Measurements from ENCODE around the gene SSPN.
"Not testable (repeated sequence)": the region's sequence is repeated elsewhere in the genome, so short reads cannot be mapped to it uniquely, and the experiment has no call there.

The SSPN gene

DNA sequence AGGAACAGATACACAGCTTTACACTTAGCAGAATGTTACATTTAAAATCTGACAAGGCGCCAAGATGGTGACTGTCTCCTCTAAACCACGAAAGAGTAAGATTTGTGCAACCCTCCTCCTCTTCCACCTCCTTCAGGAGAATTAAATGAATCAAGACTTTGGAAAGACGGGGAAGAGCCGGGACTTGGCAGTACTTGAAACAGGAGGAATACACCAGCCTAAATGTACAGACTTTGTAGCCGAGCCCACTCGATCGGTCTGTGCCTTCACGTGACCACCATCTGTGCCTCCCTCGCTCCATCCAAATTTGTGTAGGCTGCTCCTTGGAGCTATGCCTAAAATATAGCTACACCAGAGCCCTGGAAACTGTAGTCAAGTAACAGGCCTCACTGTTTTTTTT lies 38.3 kb downstream of the SSPN start:
- DNase-seq: peak; percentile 94

DNA sequence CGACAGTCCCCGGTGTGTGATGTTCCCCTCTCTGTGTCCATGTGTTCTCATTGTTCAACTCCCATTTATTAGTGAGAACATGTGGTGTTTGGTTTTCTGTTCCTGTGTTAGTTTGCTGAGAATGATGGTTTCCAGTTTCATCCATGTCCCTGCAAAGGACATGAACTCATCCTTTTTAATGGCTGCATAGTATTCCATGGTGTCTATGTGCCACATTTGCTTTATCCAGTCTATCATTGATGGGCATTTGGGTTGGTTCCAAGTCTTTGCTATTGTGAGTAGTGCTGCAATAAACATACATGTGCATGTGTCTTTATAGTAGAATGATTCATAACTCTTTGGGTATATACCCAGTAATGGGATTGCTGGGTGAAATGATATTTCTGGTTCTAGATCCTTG lies 40.1 kb downstream of the SSPN start:
- not testable (repeated sequence) for DNase-seq

DNA sequence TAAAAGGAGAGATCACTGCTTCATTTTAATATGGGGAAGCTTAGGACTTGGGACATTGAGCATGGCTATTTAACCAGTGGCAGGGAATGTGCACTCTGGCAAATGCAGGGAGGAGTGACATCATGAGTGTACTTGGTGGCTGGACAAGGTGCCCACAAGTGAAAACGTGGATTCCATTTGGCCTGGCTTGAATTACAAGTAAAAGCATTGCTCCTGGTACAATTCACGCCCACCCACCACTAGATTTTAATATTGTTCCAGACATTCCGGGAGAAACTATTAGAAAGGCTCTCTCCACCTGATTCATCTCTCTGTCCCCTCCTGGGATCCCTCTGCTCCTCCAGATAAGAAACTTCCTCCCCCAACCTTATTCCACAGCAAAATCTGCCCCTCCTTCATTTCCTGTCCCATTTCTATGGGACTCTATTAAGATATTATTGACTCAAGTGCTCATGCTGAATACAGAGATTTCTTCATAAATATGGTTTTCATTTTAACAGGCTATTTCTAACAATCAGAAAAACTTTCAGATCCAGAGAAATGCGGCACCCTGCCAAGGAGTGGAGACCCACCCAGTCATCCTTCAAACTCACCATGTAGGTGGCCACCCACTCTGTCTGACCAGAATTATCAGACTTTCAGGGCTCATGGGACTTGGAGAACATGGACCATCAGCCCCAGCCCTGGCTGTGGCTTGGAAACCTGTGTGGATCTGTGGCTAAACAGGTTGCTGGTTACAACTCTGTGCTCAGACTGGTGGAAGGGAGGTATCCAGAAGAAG lies 43.2 kb downstream of the SSPN start:
- DNase-seq: no peak

DNA sequence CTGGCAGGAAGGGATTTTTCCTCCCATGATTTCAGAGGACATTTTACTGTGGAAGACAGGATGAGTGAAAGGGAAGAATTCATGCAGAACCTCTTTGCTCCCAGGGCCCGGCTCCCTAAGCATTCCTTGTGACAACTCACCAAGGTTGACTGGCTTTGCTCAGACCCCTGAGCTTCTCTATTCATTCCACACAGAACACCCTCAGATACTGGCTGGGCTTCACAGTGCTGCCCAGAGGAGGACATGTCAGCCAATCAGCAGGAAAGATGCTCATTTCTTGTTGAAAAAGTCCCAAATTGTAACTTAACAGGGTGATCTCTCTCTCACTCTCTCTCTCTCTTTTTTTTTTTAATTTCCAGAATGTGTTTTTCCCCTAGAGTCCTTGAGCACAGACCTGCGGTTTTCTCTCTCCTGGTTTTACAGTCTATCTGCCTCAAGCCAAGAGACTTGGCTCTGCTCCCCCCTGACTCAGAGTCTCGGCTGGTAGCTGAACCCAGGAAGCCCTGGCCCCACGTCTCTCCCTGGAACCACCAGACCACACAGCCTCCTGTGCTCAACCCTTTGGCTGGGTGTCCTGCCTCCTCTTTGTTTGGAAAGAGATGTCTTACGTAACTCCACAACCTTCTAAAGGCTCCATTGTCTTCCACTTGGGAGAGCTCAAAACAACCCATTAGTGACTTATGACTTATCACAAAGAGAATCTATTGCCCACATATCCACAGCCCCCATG lies 43.9 kb downstream of the SSPN start:
- peak; percentile 24 for DNase-seq

DNA sequence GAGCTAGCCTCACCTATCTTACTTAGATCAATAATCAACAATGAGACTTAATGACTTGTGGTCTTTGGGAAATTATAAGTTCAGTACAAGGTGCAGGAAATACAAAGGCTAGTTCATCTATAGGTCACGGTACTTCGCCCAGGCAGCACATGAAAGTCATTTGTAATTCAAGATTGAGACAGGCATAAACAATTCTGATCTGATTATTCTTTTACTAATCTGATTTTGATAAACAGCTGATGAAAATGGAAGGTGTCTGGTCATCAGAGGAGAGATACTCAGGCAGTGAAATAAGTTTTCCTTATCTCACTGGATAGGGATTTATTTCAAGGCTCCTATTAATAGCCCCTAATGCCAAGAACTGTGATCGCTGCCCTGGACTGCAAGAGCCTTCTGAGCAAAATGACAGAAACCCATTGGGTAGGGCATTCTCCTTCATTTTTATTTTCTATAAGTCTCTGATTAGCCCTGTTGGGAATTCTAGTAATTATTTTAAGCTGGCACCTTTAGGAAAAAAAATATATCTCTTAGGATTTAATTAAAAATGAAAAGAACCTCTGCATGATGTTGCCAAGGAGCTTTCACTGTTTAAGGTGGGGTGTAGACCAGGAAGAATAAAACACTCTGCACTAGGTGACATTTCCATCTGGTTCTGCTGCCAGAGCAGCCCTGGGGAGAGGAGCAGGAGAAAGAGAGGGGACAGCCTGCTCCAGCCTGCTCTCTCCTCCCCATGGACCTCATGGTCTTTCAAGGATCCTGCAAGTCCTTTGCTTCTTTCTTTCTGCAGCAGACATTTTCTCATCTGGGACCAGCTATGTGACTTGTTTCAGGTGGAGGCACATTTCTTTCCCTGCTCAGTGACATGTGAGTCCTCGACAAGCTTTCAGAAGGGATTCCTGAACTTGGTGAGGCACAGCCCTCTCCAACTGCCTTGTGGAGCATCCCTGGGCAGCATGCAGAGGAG lies 44.8 kb downstream of the SSPN start:
- DNase-seq: no peak

DNA sequence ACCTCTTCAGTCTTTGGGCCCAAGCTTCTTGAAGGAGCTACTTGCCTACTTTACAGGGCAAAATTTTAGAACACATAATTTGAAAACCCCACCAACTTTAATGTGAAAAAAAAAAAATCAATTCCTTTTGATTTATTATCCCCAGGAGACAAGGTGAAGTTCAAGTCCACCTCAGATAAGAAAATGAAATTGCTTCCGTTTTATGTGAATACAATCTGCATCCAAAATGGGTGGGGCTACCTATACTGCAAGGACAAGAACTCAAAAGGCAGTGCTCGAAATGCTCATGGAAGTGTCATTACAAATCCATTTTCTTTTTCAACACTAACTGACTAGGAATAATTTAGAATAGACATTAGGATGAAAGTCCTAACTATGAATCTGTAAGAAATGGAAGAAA lies 45.7 kb downstream of the SSPN start:
- DNase-seq: no peak

DNA sequence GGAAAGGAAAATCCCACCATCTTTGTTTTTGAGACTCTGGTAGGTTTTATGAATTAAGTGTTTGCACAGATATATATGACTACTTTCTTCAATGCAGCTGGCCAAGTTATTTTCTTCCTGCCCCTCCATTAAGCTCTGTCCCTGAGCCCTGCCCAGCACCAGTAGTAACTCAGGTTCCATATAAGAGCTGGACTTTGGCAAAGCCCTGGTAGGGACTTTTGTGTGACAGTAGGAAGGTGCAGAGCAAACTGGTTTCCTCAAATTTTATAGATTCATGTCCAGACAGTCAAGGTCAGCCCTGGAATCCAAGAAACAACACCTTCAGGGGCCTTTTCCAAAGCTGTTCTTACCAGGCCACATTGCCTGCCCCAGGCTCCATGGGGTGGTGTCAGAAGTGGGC lies 47.3 kb downstream of the SSPN start:
- no peak for DNase-seq

DNA sequence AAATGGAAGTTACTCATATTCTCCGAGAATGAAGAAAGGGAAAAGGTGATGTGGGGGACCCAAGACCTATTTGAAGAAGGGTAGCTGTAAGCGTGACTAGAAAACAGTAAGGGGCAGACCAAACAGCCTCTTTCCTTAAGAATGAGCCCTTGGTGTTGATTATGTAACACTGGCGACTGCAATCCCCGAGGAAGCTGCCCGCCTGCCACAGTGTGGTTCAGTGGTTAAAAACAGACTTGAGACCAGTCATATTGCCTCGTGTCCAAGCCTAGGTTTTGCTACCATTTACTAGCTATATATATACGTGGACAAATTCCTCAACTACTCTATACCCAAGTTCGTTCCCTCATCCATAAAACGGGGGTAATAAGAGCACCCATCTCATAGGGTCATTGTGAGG lies 49.1 kb downstream of the SSPN start:
- no peak for DNase-seq

DNA sequence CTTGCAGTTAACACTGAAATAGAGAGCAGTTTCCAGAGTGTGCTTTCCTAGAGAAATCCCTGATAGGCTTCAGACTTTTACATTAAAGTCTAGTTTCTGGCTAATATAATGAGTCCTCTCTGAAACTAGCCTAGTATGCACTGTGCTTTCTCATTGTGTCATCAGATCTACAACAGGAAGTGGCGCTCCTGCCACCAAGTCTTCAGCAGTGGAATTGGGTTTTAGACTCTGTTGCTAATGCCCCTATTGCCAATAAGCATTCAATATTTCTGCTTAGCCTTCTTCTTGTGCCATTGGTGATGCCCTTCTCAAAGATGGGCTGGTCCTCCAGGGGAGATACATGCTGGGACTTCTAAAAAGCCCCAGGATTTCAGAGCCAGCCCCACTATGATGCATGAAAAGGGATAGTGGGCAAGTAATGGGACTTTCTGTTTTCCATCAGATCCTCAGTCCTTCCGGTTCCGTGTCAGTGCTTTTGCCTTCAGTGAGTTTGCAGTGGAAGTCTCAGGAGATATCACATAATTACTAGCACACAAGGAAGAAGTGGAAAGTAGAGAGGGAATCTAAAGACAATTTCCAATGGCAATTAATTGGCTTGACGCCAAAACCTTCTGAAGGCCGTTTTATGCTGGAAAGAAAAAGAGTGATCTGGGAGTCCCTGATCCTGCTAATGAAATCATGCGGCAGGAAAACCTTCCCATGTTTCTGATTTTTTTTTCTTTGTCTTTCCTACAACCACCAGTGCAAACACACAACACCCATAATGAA lies 50.0 kb downstream of the SSPN start:
- DNase-seq: no peak

DNA sequence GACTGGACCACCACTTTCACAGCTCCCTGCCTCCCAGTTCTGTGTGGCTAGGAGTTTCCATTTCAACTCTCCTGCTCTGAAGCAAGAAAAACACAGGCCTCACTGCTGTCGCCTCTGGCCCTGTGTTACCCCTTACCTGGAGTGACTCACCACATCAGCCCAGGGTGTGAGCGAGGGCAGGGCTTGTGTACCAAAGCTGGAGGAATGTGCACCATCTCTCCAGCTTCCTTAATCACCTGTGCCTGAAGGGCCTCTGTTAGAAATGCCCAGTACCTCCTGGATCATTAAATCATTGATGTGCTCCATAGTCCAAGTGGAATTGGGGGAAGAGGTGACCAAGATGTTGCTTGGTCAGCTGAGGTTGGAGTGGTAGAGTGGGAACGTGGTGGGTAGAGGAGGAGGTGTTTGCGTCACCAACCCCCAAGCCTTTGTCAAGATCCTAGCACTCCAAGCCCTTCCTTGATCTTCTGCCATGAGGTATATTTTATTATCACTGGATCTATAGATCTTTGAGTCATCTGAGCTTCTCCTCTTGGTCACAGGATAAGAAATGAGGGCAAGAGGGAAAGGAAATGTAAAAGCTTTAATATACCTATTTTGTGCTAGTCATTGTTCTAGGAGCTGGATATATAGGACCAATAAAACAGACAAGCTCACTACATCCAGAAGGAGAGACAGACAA lies 51.3 kb downstream of the SSPN start:
- DNase-seq: no peak

DNA sequence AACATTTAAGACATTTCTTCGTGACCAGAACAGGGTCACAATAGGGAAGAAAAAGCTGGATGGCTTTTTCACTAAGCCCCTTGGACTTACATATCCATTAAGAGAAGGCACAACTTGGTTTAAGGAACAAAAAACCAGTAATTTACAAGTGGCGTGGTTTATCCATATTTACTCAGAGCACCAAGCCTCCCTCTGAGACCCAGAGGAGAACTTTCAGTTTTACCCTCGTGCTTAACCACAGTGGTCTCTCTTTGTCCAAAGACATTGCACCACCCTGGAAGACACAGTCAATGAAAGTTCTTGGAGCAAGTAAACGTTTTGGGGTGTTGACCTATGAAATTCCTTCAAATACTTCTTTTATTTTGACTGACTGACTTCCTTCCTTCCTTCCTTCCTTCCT lies 52.5 kb downstream of the SSPN start:
- no peak for DNase-seq

DNA sequence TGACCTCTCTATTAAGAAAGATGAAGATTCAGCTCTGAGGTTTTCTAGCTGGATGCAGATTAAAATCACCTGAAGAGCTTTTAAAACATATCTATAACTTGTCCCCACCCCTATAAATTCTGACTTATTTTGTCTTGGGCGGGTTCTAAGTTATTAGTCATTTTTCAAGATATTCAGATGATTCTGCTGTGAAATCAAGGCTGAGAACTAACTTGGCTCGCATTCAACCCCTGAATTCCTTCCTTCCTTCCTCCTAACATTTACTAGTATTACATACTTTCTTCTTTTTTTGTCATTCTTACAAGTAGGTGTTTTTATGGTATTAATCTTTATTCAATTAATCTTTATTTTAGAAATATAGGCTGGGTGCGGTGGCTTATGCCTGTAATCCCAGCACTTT lies 55.4 kb downstream of the SSPN start:
- DNase-seq: no peak

DNA sequence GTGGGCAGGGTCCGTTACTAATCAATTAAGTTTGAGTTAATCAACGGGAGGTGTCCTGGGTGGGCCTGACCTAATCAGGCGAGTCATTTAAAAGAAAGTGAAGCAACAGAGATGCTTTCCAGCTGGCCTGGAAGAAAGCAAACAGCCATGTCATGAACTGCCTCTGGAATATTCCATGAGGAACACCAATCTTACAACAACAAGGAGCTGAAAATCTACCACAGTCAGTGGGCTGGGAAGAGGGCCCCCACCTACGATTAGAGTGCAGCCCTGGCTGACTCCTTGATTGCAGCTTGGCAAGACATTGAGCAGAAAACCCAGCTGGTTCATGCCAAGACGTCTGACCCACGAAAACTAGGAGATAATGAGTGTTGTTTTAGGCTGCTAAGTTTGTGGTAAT lies 56.2 kb downstream of the SSPN start:
- DNase-seq: no peak

DNA sequence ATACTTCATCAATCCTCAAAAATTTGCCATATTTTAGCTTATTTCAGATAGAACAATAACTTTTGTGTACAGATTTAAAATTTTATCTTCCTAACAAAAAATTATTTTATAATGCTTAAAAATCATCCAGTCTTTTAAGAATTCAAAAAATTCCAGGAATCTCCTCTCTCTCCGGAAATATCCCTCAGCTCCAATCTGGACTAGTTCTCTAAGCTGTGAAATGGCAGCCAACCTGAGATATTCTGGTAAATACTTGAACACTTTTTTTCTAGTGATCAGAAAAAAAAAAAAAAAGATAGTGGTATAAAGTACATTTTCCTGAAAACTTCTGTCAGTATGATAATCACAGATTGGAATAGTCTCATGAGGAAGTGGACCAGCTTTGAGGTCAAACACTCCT lies 57.6 kb downstream of the SSPN start:
- no peak for DNase-seq

DNA sequence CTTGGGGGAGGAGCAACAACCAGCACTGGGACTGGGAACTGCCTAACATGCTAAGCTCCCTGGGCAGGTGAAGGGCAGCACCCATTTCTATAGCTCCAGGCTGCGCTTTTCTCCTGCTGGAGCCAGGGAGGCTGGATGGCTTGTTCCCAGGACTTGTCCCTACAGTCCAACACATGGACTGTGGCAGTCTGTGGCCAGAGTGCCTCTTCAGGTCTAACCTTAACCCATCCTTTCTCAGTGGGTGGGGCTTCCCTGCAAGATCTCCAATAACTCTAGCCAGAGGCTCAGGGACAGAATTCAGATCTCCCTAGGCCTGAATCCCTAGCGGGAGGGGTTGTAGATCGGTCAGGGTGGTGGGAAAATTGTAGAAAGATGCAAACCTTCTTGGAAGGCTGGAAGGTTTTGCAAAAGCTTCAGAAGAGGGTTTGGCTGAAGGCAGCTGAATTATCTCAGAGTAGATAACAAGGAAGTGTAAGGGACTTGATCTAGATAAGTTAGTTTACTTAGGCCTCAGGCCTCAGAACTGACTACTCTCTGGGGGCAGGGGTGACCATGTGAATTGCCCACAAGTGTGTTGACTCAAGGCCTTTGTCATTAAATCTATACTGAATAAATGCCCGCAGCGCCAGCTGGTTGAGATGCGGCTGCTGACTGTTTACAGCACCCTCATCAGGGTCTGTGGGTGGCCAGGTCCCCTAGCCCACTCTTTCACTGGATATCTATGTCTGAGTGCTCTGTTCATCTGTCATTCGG lies 60.7 kb downstream of the SSPN start:
- no peak for DNase-seq

DNA sequence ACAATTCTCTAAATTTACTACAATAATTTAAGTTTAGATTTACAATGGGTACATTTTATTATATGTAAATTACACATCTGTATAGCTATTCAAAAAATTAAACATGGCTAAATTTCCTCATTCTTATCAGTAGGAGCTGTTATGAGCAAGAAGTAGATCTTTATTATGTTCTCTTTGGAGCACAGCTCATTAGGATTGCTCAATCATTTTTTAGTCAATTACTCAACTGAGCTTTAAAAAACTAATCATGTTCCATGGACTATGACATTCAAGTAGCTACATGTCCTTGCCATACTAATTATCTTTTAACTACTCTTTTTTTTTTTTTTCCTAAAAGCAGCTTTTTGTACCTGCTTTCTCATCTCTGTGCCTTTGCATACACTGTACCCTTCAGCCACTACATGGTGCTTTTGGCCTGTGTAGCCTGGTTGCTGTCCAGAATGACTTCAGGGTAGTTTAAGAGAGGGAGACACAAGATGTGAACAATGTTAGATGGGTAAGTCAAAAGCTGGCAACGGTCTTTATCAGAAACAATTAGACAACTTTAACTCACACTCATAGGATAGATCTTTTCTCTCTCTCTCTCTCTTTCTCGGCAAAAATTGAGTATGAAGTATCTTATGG lies 69.0 kb downstream of the SSPN start:
- DNase-seq: no peak

DNA sequence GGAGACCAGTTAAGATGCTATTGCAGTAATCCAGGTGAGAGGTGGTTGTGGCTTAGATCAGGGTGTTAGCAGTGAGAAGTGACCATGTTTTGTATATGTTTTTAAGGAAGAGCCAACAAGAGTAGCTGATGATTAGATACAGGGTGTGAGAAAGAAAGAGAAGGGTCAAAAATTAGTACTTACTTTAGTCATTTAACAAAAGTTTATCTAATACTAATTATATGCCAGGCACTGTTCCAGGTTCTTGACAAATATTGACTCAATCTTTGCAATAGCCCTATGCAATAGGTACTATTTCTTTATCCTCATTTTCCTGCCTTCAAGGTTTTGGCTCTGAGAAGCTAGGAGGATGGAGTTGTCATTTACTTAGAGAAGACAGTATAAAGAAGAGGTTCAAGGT lies 70.2 kb downstream of the SSPN start:
- DNase-seq: no peak

DNA sequence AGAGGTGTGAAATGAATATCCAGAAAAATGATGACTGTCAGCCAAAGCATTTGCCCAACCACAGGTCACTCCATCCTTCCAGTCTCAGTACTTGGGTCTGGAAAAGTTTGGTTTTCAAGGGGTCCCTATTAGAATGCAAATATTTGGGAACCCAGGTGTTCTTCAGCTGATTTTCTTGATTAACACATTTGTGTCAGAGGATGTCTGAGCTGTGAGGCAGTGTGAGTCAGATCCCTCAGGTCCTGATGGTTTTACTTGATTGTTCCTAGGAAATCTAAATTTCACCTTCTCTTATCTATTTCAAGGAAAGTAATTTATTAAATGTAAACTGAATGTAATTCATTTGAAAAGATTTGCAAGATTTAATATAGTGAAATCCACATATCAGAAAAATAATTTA lies 71.5 kb downstream of the SSPN start:
- DNase-seq: no peak

DNA sequence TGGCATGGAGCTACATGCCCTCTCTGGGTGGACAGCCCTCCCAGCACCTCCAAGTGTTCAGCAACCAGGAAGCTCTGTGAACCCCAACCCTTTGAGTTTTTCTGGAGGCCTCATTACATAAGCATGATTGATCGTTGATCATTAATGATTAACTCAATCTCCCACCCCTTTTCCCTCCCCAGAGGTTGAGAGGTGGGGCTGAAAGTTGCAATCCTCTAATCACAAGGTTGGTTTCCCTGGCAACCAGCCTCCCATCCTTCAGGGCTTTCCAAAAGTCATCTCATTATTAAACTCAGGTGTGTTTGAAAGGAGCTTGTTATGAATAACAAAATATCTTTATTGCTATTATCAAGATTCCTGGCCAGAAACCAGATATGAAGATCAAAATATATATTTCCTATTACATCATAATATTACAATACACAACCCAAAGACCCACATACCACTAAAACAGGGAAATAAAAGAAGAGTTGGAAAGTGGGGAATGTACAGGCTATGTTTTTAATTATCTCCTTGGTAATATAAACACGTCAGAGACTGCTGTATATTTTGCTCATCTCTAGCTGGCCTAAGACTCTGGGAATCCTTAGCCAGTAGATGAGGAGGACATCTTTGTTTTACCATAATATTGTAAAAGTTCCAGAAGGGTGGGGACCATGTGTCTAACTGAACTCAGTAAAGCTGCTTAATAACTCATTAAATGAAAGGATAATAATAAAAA lies 73.6 kb downstream of the SSPN start:
- no peak for DNase-seq
